D341Med (cell line): ENCODE measurements around the gene SMYD1.

Source experiments
- DNase-seq: peaks from one replicate; pipeline ENCODE4 v3.0.0; 2012; ENCODE audit warnings: low spot score

Gene SMYD1

GRCh38 chr2:88123975-88124917 is 56.6 kb downstream of the SMYD1 start:
- DNase-seq = no peak

DNA sequence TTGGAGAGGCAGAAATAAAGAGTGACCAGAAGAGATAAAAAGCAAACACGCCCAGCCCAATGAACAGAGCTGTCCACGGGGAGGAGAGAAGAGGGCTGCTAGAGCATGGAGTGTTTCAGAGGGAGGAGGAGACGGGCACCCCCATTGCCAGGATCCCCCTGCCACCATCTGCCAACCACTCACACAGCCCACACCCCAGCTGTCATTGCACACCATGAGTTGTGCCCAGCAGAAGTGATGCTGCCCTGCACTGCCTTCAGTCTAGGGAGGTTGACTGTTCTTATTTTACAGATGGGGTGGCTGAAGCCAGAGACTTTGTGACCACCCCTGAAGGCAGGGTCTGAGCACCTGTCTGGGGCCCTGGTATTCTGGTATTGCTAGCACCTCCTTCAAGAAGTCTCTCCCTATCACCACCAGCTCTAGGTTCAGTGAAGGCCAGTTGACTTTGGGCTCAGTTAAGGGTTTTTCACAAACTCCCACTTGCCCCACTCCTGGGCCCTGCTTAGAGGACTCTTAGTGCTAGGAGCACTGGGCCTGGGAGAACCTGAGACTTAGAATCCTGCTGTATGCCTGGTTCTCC is 57.8 kb downstream of the SMYD1 start:
- DNase-seq = no peak

GRCh38 chr2:88125924-88126771 is 58.5 kb downstream of the SMYD1 start:
- DNase-seq = no peak

GRCh38 chr2:88126772-88127637 is 59.4 kb downstream of the SMYD1 start:
- no peak for DNase-seq

- DNase-seq = no peak
These were observed 59.9 kb downstream of the SMYD1 start for GRCh38 chr2:88127638-88127887.

DNA sequence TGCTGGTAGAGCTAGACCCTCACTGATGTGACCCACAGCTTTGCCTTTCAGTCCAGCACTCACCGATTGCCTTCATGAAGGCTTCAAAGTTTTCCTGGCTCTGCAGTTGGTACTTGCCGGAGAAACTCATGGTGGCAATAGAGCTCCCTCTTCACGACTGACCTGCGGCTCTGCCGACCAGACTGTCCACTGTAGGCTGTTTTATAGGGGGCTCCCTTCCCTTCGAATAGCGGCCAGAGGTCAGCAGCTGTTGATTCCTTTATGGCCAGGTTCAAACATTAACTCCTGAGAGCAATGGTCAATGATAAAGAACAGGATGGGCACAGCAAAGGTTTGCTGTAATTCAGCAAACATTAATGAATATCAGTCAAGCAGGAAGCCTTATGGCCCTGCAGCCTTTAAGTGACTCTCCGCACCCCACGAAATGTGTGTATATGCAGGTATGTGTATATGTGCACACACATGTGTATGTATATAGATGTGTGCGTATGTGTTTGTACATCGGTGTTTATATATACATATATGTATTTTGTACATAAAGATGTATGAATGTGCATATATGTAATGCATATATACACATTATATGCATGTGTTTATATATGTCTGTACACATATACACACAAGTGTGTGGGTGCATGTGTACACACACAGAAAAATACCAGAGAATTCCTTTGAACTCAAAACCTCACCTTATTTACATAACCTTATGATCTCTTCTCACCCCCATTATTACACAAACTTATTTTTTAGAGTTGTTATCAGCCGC is 60.4 kb downstream of the SMYD1 start, which contains the start of gene FABP1:
Gene FABP1, minus strand, starts transcription at position 175 of the 766 bp plus-strand sequence. Its CDS starts 45 bp downstream, at position 130.
- no peak for DNase-seq

DNA sequence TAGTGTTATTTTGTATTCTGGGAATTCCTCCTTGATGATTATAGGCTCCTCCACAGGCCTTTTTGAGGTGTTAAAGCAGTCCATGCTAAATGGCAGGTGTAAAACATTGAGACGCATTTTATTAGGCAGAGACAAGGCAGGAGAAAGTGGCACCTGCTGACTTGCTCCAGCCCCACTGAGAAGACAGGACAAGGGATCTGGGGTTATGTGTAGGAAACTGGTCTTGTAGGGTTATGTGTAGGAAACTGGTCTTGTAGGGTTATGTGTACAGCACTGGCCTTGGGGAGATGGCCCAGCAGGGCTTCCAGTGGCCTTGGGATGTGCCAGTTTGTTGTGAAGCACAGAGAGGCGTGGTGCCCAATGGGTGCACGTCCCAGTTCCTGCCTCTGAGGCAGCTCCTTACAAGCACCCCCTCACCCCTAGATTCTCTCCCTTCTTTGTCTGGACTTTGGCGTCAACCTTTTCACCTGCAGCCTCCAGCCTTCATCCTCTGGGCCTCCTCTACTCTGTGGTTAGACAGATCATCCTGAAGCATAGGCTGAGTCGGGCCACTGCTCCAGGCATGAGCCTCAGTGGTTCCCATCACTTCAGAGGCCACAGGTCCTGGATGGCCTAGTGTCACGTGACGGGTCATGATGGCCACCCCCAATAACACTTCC is 61.2 kb downstream of the SMYD1 start:
- DNase-seq = no peak

- no peak for DNase-seq
These were observed 61.8 kb downstream of the SMYD1 start for GRCh38 chr2:88129313-88129959.

GRCh38 chr2:88131201-88131998 is 63.8 kb downstream of the SMYD1 start:
- DNase-seq = no peak

DNA sequence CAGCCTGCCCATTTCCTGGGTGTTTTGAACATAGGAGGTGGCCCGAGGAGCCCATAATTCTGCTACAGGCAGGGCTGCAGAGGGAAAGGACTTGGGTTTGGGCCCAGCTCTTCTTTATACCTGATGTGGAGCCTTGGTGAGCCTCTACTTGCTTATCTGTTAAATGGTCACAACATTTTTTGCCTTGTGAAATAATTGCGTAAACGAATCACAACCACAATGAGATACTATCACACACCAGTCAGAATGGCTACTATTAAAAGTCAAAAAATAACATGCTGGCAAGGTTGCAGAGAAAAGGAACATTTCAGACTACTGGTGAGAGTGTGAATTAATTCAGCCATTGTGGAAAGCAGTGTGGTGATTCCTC is 64.4 kb downstream of the SMYD1 start:
- no peak for DNase-seq

DNA sequence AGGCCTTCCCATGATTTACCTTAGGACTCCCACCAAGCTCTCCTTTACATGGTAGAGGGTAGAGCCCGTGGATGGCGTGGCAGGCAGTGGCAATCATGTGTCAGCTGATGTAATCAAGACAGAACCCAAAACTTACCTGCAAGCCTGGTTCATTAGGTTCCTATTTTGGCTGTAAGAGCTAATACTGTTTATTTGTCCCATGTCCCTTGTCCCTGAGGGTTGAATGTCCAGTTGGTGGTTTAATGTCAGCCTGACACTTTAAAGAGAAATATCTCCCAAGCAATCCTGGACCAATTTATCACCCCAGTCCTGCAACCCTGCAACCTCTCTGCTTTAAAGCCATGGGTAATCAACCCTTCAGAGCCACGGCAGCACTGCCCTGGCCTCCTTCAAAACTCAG is 66.2 kb downstream of the SMYD1 start:
- no peak for DNase-seq

DNA sequence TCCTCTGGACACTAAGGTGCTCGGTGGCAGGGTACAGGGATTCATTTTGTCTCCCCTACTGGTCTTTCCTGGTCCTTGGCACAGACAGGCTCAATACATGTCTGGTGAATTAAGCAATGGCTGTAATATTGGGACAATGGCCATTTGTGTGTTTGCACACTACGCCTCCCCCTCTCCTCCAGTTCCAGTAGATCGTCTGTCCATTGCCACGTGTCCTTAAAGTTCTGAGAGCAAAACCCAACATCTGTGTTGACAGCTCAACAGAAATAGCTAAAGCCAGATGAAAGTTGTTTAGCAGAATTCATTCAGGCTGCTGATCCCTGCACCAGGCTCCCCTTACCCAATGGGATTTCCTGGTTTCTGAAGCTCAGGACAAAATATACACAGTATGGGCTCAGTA is 69.2 kb downstream of the SMYD1 start:
- no peak for DNase-seq

GRCh38 chr2:88137833-88138232 is 70.2 kb downstream of the SMYD1 start:
- no peak for DNase-seq

GRCh38 chr2:88139203-88139702 is 71.6 kb downstream of the SMYD1 start:
- DNase-seq = no peak

- DNase-seq = no peak
These were observed 72.2 kb downstream of the SMYD1 start for GRCh38 chr2:88139804-88140203.

GRCh38 chr2:88141952-88142351 is 74.3 kb downstream of the SMYD1 start:
- DNase-seq = no peak

- no peak for DNase-seq
These were observed 76.6 kb downstream of the SMYD1 start for GRCh38 chr2:88144271-88144670.

DNA sequence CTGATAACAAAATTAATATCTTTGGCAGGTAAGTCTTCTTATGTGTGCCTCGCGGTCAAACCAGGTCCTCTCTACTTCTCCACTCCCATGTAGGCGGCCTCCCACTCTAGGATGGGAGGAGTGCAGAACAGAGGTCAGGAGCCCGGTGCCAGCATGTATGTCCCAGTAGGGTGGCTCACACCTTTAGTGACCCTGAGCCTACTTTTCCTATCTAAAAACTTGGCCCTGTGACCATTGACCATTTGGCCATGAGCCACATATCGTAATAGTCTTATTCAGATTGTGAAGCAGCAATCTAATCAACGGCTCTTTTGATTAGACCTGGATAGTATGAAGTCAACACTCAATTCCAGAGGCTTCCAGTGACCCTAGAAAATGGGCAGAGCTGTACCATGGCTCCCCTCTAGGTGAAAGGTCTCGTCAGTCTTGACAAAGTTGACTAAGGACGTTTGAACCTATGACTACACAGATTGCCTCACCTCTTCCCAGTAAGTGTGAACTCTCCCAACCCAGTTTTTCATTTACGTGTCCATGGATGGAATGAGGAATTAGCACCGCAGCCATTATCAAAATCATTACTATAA is 77.4 kb downstream of the SMYD1 start:
- no peak for DNase-seq

GRCh38 chr2:88146590-88146989 is 79.0 kb downstream of the SMYD1 start:
- DNase-seq = no peak
